GM20000 (cell line): ENCODE measurements around the gene NCAPD3.

Source experiments
- DNase-seq: peaks from one replicate; pipeline ENCODE4 v3.0.0; 2012; ENCODE audit warnings: low spot score
- TF ChIP-seq, protein P1 (sequence below): IDR thresholded peaks from 2 replicates; pipeline ENCODE4 v1.5.1; 2012; ENCODE audit warnings: mild to moderate bottlenecking, control low read depth; ENCODE audit errors: extremely low read depth, missing control alignments

Gene NCAPD3

DNA sequence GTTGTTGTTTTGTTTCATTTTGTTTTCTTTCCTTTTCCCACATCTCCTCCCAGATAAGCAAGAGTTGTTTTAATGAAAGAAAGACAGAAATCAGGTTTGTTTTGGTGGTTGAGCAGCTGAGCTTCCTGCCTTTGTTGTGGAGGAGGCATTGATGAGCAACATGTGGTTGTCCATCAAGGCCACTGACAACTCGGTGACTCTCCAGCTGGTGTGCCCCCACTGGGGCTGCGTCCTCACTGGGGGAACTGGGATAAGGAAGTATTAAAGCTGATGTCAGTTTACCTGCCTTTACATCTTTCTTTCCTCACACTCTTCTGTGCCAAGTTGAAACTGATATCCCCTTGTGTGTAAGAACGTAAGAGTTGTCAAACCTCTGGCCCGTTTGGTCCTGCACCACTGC is 6.6 kb upstream of the NCAPD3 start:
- DNase-seq = no peak
- TF ChIP-seq, protein P1, sequence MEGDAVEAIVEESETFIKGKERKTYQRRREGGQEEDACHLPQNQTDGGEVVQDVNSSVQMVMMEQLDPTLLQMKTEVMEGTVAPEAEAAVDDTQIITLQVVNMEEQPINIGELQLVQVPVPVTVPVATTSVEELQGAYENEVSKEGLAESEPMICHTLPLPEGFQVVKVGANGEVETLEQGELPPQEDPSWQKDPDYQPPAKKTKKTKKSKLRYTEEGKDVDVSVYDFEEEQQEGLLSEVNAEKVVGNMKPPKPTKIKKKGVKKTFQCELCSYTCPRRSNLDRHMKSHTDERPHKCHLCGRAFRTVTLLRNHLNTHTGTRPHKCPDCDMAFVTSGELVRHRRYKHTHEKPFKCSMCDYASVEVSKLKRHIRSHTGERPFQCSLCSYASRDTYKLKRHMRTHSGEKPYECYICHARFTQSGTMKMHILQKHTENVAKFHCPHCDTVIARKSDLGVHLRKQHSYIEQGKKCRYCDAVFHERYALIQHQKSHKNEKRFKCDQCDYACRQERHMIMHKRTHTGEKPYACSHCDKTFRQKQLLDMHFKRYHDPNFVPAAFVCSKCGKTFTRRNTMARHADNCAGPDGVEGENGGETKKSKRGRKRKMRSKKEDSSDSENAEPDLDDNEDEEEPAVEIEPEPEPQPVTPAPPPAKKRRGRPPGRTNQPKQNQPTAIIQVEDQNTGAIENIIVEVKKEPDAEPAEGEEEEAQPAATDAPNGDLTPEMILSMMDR = no peak

DNA sequence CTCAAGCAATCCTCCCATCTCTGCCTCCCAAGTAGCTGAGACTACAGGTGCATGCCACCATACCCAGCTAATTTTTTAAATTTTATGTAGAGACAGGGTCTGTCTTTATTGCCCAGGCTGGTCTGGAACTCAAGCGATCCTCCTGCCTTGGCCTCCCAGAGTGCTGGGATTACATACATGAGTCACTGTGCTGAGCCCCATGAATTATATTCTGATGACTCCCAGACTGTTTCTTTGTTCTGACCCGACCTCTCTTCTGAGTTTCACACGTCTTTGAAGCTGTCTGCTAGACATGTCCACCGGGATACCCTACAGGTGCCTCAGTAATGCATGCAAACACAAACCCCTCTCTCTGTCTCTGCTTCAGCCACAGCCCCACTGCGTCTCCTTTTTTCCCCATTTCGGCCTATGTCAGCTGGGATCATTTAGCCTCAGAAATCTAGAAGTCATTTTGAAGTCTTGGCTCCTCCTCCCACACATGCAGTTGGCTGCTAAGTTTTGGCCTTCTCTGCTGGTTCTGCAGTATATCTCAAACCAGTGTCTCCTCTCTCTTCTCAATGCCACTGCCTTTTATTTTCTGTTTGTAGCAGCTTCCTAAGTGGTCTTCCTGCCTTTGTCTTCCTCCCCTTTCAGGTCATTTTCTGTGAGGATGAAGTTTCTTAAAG is 5.5 kb upstream of the NCAPD3 start:
- DNase-seq = no peak
- TF ChIP-seq, protein P1 = no peak

DNA sequence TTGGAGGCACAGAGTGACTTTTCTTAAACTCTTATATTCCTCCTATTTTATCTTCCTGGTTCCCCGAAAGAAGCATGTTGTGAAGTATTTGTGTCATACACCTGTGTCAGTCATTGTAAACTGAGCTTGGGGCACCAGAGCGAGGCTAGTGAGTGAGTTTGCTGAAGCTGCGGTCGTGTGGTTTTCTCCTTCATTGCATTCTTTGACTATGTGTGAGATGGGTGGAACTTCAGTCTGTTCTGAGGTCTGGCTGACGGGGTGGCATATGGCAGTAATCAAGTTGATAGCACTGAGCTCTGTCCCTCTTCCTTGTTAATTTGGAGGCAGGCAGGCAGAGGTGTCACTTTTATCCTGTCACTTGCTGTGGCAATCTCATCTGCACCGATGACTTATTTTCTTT is 4.9 kb upstream of the NCAPD3 start:
- TF ChIP-seq, protein P1 = no peak
- peak; percentile 72 for DNase-seq

DNA sequence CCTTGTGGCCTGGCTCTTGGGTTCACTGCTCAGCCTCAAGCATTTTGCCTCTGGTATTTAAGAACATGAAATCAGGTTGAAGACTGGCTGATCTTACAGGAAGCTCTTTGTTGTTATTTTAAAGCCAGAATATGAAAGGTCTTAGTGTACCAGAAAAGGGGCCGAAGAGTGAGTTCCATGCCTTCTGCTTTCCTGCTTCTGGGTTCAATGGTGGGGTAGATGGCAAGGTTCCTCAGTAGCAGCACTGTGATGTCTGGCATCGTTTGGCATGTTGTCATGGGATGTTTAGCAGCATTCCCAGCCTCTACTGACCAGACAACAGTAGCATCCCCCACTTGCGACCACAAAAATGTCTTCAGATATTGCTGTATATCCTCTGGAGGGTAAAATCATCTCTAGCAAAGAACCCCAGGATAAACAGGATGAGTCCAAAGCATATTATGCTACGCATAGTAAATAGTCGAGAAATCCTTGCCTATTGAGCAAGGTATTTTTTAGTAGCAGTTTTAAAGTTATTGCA is 3.1 kb upstream of the NCAPD3 start:
- DNase-seq = no peak
- TF ChIP-seq, protein P1 = no peak

DNA sequence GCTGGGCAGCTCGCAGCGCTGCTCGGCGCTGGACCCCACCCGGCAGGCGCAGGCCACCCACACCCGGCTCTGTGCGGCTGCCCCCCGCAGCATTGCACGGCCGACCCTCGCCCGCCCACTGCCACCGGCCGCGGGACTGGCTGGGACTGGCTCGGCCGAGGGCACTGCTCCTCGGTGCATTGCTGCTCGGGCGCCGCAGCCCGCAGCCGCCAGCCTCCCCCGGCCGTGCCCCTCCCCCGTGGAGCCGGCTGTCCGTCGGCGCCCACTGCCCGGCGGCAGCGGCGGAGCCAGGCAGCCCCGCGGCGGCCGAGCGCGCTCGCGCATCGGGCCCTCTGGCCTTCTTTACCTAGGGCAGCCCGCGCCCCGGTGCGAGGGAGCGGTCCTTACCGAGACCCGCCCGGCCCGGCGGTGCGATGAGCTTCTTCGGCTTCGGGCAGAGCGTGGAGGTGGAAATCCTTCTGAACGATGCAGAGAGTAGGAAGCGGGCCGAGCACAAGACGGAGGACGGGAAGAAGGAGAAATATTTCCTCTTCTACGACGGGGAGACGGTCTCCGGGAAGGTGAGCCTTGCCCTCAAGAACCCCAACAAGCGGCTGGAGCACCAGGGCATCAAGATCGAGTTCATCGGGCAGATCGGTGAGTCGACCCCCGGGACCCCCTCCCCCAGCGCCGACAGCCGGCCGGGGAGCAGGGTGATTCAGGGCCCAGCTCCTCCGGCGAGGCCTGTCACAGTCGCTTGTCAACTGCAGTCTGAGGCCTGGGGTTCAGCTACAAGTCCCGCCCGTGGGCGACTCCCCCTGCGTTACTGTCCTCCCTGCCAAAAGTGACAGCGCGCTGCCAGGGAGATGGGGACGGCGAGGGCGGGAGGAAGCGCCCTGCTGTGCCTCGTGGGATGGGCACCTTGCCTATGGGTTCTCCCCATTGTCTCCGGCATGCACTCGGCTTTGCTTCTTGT is 1.2 kb upstream of the NCAPD3 start:
- DNase-seq = peak; percentile 26
- TF ChIP-seq, protein P1 = no peak

DNA sequence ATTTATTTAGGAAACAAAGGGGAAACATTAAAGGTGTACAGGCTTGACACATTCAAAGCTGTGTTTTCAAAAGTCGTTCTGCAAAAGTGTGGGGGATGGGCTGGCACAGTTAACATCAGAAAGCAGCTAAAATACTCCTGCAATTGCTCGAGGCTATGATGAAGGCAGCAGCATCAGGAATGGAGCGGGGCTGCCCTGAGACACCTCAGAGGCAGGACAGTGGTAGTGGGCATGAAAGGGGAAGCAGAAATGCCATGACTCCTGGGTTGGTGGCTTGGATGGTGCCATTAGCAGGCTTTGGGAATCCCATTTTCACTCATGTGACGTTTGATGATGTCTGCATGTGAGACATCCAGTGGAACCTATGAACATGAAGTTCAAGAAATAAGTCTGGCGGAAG is 646 bp downstream of the NCAPD3 start:
- TF ChIP-seq, protein P1 = no peak
- DNase-seq = no peak

DNA sequence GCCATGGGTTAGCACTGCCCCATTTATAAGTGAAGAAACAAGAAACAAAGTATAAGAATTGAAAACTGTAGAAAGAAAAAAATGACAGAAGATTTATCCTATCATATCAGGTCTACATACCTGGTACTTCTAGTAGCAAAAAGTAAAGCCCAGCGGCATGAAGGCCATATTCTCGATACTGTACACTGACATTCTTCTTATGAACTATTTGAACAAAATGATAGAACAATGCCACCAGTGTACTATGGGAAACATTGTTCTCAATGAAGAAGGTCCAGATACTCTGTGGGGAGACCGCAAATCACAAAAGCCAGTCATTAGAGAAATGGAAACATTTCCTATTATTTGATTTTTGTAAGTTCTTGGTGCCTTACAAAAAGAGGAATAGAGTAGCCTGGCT is 7.0 kb downstream of the NCAPD3 start:
- TF ChIP-seq, protein P1 = no peak
- no peak for DNase-seq
